Natural killer cell (primary cell): Measurements from ENCODE around the gene SLC5A2. TPM values are rescaled to one million over a fixed set of nuclear protein-coding genes. Genes with fewer than 3 reads are reported as not detected.

Source experiments
- ATAC-seq, 3 donors: fragments of 150-1000 bp in 2 of 3; fragments of 200-7000 bp in 1 of 3; cut with Tn5 transposase; 1 replicate in 1 of 3; 2 replicates in 2 of 3; pipeline ENCODE4 v1.10.0; 2021; ENCODE audit warnings: mild to moderate bottlenecking in 2 of 3, moderate library complexity in 2 of 3
- DNase-seq, 2 donors: peaks; one replicate each; pipeline versions ENCODE4 v3.0.0 to v3.0.0-alpha.2; 2013 to 2021; ENCODE audit warnings: mixed read lengths in 1 of 2
- H3K27ac ChIP-seq: one replicate; pipeline ENCODE4 v1.5.1; 2013; ENCODE audit warnings: mild to moderate bottlenecking, low read length
- H3K27me3 ChIP-seq: one replicate; pipeline ENCODE4 v1.6.1; 2013; ENCODE audit warnings: low read length; ENCODE audit not compliant: control insufficient read depth, insufficient read depth
- H3K36me3 ChIP-seq: one replicate; pipeline ENCODE4 v1.6.1; 2013; ENCODE audit warnings: low read length; ENCODE audit not compliant: control insufficient read depth, insufficient read depth
- H3K4me1 ChIP-seq: one replicate; pipeline ENCODE4 v1.6.1; 2013; ENCODE audit warnings: low read length; ENCODE audit not compliant: control insufficient read depth, insufficient read depth
- H3K4me3 ChIP-seq: one replicate; pipeline ENCODE4 v1.5.1; 2013; ENCODE audit warnings: low read length
- H3K9me3 ChIP-seq: one replicate; pipeline ENCODE4 v1.6.1; 2013; ENCODE audit warnings: low read length; ENCODE audit not compliant: control insufficient read depth, insufficient read depth
- H3K27ac Mint-ChIP-seq, 2 donors: one replicate each; pipeline ENCODE4 v1.8.0; 2022; ENCODE audit warnings: mild to moderate bottlenecking in 2 of 2, mixed read lengths in 2 of 2, moderate library complexity in 1 of 2
- H3K27me3 Mint-ChIP-seq, 2 donors: one replicate each; pipeline ENCODE4 v1.8.0; 2022; ENCODE audit warnings: low read depth in 2 of 2, mixed read lengths in 2 of 2
- H3K36me3 Mint-ChIP-seq: one replicate; pipeline ENCODE4 v1.8.0; 2022; ENCODE audit warnings: mixed read lengths
- H3K4me1 Mint-ChIP-seq, 2 donors: one replicate each; pipeline ENCODE4 v1.8.0; 2022; ENCODE audit warnings: mixed read lengths in 2 of 2
- H3K4me3 Mint-ChIP-seq: one replicate; pipeline ENCODE4 v1.8.0; 2022; ENCODE audit warnings: mild to moderate bottlenecking, moderate library complexity, mixed read lengths
- H3K9me3 Mint-ChIP-seq, 2 donors: one replicate each; pipeline ENCODE4 v1.8.0; 2022; ENCODE audit warnings: mixed read lengths in 2 of 2
- WGBS: methylation state at CpG from one replicate; pipeline ENCODE4 v1.1.7; 2013; ENCODE audit warnings: missing lambda C conversion rate; ENCODE audit not compliant: insufficient coverage; 5-methylcytosine and 5-hydroxymethylcytosine counted together
- intact Hi-C: fragments of 100-400 bp; cut with micrococcal nuclease; formaldehyde crosslinking; loops from one replicate; pipeline ENCODE4 v1.14.2; 2022
- total RNA-seq, 4 donors: library from RNA; stranded (reverse); fragments of 120-200 nt in 1 of 4; gene quantifications; one replicate each; pipeline versions ENCODE4 v1.2.3 to v1.2.4, GENCODE V29; 2013 to 2022
- TF ChIP-seq, protein P1 (sequence below): fragments of 200-600 bp; IDR thresholded peaks from one replicate; pipeline ENCODE4 v1.8.0; 2022; ENCODE audit warnings: antibody characterized with exemption

SLC5A2 gene
- total RNA-seq, 3 donors from 2014 or later (not counting 1 experiment from before 2014, with no cell fraction given) = 0.20 to 0.96 TPM; not detected in 1

DNA sequence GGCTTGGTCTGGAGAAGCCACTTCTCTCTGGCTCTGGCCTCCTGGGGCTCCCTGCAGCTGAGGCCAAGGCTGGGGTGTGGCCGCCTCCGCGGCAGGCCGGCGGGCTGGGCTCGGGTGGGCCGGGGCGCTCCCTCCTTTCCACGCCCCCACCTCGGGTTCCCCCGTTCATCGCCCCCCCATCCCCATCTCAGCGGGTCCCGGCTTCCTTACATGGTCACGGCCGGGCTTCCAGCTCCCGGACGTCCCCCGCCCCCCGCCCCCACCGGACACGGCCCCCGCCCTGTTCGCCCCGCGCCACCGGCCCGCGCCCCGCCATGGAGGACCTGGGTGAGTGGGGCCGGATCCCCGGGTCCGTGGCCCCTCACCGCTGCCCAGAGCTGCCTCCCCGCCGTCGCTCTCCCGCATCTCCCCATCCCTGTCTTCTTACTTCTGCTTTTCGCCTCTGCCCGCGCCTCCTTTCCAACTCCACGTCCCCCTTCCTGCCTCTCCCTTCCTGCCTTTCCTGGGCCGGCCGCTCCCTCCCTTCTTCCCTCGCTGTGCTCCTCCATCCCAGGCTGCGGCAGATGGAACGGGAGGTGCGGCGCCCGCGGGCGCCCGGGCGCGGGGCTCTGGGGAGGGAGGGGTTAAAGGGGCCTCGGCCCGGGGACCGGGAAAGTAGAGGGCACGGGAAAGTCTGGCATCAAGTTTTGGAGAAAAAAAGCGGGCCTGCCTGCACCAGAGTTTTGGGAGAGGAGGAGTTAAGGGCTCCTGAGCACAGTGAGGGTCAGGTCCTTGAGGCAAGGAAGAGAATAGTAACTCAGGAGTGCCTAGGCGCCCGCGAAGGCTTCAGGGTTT, 10.8 kb upstream of the SLC5A2 start, which contains the start of gene TGFB1I1:
TSS of gene TGFB1I1 (plus strand) at position 278 of the 834 bp plus-strand sequence. CDS start at position 315, 37 bp downstream.
- 4% methylated on average over 54 of the region's 63 CpGs for WGBS
- Histone ChIP-seq H3K4me3 (peak within 1 kb of the TSS; percentile 9), H3K36me3 (no peaks in the 10 kb centered on the region), H3K4me1 (peaks cover 28% of the 10 kb centered on the region), H3K9me3 (no peaks in the 10 kb centered on the region), H3K27me3 (peaks cover 12% of the 10 kb centered on the region), H3K27ac (no peak within 1 kb of the TSS)
- DNase-seq (no peak), ATAC-seq (no peak)
- H3K27me3 Mint-ChIP-seq = peaks cover 0 to 23% of the 10 kb centered on the region in 2 donors
- TF ChIP-seq, protein P1, sequence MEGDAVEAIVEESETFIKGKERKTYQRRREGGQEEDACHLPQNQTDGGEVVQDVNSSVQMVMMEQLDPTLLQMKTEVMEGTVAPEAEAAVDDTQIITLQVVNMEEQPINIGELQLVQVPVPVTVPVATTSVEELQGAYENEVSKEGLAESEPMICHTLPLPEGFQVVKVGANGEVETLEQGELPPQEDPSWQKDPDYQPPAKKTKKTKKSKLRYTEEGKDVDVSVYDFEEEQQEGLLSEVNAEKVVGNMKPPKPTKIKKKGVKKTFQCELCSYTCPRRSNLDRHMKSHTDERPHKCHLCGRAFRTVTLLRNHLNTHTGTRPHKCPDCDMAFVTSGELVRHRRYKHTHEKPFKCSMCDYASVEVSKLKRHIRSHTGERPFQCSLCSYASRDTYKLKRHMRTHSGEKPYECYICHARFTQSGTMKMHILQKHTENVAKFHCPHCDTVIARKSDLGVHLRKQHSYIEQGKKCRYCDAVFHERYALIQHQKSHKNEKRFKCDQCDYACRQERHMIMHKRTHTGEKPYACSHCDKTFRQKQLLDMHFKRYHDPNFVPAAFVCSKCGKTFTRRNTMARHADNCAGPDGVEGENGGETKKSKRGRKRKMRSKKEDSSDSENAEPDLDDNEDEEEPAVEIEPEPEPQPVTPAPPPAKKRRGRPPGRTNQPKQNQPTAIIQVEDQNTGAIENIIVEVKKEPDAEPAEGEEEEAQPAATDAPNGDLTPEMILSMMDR = no peak
- peak within 1 kb of the TSS in 1 of 2 donors; percentile 42 for H3K27ac Mint-ChIP-seq
- peak within 1 kb of the TSS; percentile 77 for H3K4me3 Mint-ChIP-seq
- intact Hi-C loops = no loop called here
- H3K36me3 Mint-ChIP-seq = no peaks in the 10 kb centered on the region
- peaks cover 0 to 20% of the 10 kb centered on the region in 2 donors for H3K4me1 Mint-ChIP-seq
- no peaks in the 10 kb centered on the region for H3K9me3 Mint-ChIP-seq

DNA sequence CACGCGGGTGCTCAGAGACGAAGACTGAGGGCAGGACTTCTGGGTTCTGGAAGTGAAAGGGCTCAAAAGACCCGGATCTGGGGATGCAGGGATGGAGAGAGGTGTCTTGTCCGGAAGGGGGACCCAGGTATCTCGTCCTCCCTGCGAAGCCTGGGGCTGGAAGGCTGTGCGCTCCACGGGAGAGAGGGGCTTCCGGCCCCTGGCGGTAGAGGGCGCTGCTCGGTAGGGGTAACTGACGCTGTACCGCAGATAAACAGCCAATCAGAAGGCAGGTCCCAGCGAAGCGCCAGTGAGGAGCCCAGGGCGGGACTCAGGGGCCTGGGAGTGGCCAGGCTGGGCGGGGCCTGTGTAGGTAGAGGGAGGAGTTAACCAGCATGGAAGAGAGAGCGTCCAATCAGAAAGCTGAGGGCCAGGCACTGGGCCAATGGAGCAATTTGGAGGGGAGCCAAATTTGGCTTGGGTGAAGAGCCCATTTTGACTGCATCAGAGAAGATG, 10.2 kb upstream of the SLC5A2 start:
- peaks cover 0 to 23% of the 10 kb centered on the region in 2 donors for H3K27me3 Mint-ChIP-seq
- intact Hi-C loops = no loop called here
- H3K27ac Mint-ChIP-seq = peak overlapping the region in 1 of 2 donors; percentile 42

DNA sequence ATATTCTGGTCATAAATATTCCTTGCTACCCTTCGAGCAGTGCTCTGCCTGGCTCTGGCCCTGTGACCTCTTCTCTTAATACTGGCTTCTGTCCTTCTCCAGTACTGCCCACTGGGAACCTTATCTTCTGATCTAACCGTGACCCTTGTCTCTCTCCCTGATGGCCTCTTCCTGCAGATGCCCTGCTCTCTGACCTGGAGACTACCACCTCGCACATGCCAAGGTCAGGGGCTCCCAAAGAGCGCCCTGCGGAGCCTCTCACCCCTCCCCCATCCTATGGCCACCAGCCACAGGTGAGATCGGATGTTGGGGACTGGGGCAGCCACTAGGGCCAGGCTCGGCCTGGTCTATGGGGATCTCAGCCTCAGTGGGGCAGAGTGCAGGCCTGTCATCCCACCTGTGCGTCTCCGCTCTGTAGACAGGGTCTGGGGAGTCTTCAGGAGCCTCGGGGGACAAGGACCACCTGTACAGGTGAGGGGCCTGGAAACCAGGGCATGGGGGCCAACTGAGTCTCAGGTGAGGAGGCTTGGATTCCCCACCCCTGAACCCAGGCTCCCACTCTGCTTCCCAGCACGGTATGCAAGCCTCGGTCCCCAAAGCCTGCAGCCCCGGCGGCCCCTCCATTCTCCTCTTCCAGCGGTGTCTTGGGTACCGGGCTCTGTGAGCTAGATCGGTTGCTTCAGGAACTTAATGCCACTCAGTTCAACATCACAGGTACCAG, 9.5 kb upstream of the SLC5A2 start:
- intact Hi-C loops = no loop called here
- H3K27ac Mint-ChIP-seq = no peak overlapping the region
- ATAC-seq = no peak

More for the DNA sequence above, 10.2 kb upstream of the SLC5A2 start:
- WGBS = 67% methylated on average over 20 of the region's 20 CpGs
- H3K4me1 ChIP-seq = peaks cover 35% of the 10 kb centered on the region
- Mint-ChIP-seq H3K9me3 (no peaks in the 10 kb centered on the region), H3K4me1 (peaks cover 2 to 27% of the 10 kb centered on the region in 2 donors), H3K4me3 (peak overlapping the region; percentile 77), H3K36me3 (no peaks in the 10 kb centered on the region)
- H3K27ac ChIP-seq = no peak overlapping the region
- peaks cover 12% of the 10 kb centered on the region for H3K27me3 ChIP-seq
- DNase-seq = peak in 1 of 2 donors; percentile 51
- H3K9me3 ChIP-seq = no peaks in the 10 kb centered on the region
- peak in 2 of 3 donors; percentile 32 to 58 for ATAC-seq
- TF ChIP-seq, protein P1 = no peak
- H3K36me3 ChIP-seq = no peaks in the 10 kb centered on the region
- H3K4me3 ChIP-seq = no peak overlapping the region

More for the DNA sequence above, 9.5 kb upstream of the SLC5A2 start:
- Histone ChIP-seq H3K27me3 (peaks cover 12% of the 10 kb centered on the region), H3K4me3 (no peak overlapping the region), H3K27ac (no peak overlapping the region), H3K36me3 (no peaks in the 10 kb centered on the region), H3K4me1 (peaks cover 37% of the 10 kb centered on the region), H3K9me3 (no peaks in the 10 kb centered on the region)
- no peak for DNase-seq
- TF ChIP-seq, protein P1 = no peak
- 94% methylated on average over 15 of the region's 17 CpGs for WGBS
- H3K9me3 Mint-ChIP-seq = no peaks in the 10 kb centered on the region
- peaks cover 0 to 23% of the 10 kb centered on the region in 2 donors for H3K27me3 Mint-ChIP-seq
- no peaks in the 10 kb centered on the region for H3K36me3 Mint-ChIP-seq
- no peak overlapping the region for H3K4me3 Mint-ChIP-seq
- H3K4me1 Mint-ChIP-seq = peaks cover 5 to 30% of the 10 kb centered on the region in 2 donors
